Measurements from ENCODE around the gene ACTL10. TPM values are rescaled to one million over a fixed set of nuclear protein-coding genes. Genes with fewer than 3 reads are reported as not detected.
A peak's percentile ranks its signal among the peaks of the same experiment; 100 is the strongest.

The ACTL10 gene
- total and polyA plus RNA-seq, 2 of the 4 experiments (the other 2 are of a cell fraction) = 0.18 to 0.43 TPM

- 98% methylated on average over 7 of the region's 21 CpGs; no CpG with 5 or more reads in 1 of the 2 experiments for WGBS, 2 experiments (ENCODE audit: extremely low coverage in 2 of 2, insufficient read length in 1 of 2)
- no TSS peak for BruUV-seq (replicated peaks)
- Histone ChIP-seq H3K9ac (ENCODE audit: low read depth, low read length) (no peak overlapping the region), H2AFZ (replicated peaks; ENCODE audit: low read length, poor library complexity) (no peak overlapping the region), H4K5ac (ENCODE audit: low read depth, low read length) (no peak overlapping the region), H4K91ac (ENCODE audit: insufficient read depth, low read depth, low read length) (no peak overlapping the region), H3K56ac (ENCODE audit: extremely low read depth, insufficient read depth, low read length) (no peak overlapping the region), H4K20me1 (ENCODE audit: insufficient read depth, low read length) (no peaks in the 10 kb centered on the region), H3K18ac (ENCODE audit: low read depth, low read length) (no peak overlapping the region), H2AK9ac (replicated peaks; ENCODE audit: low read depth, low read length, poor library complexity) (peak overlapping the region; percentile 38), H3K14ac (replicated peaks; ENCODE audit: low read depth, low read length) (no peak overlapping the region), H2BK20ac (ENCODE audit: low read depth, low read length) (no peak overlapping the region), H2BK5ac (ENCODE audit: low read depth, low read length, poor library complexity, severe bottlenecking) (no peak overlapping the region), H4K8ac (ENCODE audit: low read depth in 2 of 2, low read length in 2 of 2) (no peak overlapping the region), H3K4ac (ENCODE audit: low read depth, low read length) (no peak overlapping the region), H3K23ac (ENCODE audit: low read depth, low read length) (no peak overlapping the region), H3K4me3 (ENCODE audit: insufficient read depth, low read depth, low read length) (no peak overlapping the region), H3K9me1 (ENCODE audit: insufficient read depth, low read length) (peaks cover 21% of the 10 kb centered on the region), H3K9me3 (ENCODE audit: control insufficient read depth, insufficient read depth, low read length) (no peaks in the 10 kb centered on the region), H3K4me2 (ENCODE audit: low read depth, low read length) (no peak overlapping the region), H3K27ac (ENCODE audit: insufficient read depth, low read length) (no peak overlapping the region), H2BK15ac (ENCODE audit: low read depth, low read length) (no peak overlapping the region), H2BK120ac (ENCODE audit: low read depth, low read length) (no peak overlapping the region), H3K79me1 (ENCODE audit: low read depth in 1 of 2, low read length in 2 of 2) (peaks cover 7 to 29% of the 10 kb centered on the region in 2 experiments; a peak in 3 of 4 replicates), H3K36me3 (ENCODE audit: control insufficient read depth, insufficient read depth, low read length) (peaks cover 19% of the 10 kb centered on the region; the same call in 1 of the 2 replicates), H3K4me1 (ENCODE audit: control insufficient read depth, insufficient read depth, low read length) (peaks cover 11% of the 10 kb centered on the region), H3K27me3 (ENCODE audit: control insufficient read depth, insufficient read depth, low read length) (no peaks in the 10 kb centered on the region), H2AK5ac (ENCODE audit: low read depth, low read length) (no peak overlapping the region)
- in situ Hi-C loops (cut with MboI; ENCODE audit: low sequenced_read_pairs) (no loop called here), intact Hi-C loops (cut with micrococcal nuclease) (loop anchor here (10.0 kb wide), 1 partner anchor 155 kb away; the partner anchor contains the start of gene CHMP4B), dilution Hi-C loops (cut with HindIII; ENCODE audit: low sequenced_read_pairs, unreplicated experiment) (no loop called here)
- DNase-seq (no peak), ATAC-seq (ENCODE audit: low read depth) (no peak)
- ChIA-PET CTCF (no interaction called here), POLR2A (ENCODE audit: unreplicated experiment) (no interaction called here)
- TF ChIP-seq NFE2L2 (IDR thresholded peaks at IDR 0.05; ENCODE audit: low read depth, low read length) (no peak), MXI1 (IDR thresholded peaks at IDR 0.05; ENCODE audit: borderline replicate concordance, low read depth, low read length) (no peak), CTCF (conservative IDR thresholded peaks at IDR 0.05; ENCODE audit: low read depth, low read length) (no peak), POLR2A (IDR thresholded peaks at IDR 0.05; ENCODE audit: low read depth, low read length) (no peak), RCOR1 (IDR thresholded peaks at IDR 0.05; ENCODE audit: insufficient replicate concordance, low read length) (no peak), CEBPB (IDR thresholded peaks at IDR 0.05; ENCODE audit: low read depth, low read length) (no peak), FOS (IDR thresholded peaks at IDR 0.05; ENCODE audit: low read depth, low read length) (no peak), ELK1 (IDR thresholded peaks at IDR 0.05; ENCODE audit: borderline replicate concordance, low read depth, low read length) (no peak), SMC3 (IDR thresholded peaks at IDR 0.05; ENCODE audit: low read depth, low read length) (no peak), USF2 (IDR thresholded peaks at IDR 0.05; ENCODE audit: low read depth, low read length) (no peak), MAZ (IDR thresholded peaks at IDR 0.05; ENCODE audit: borderline replicate concordance, low read depth, low read length) (no peak), BHLHE40 (IDR thresholded peaks at IDR 0.05; ENCODE audit: low read depth, low read length) (no peak), MAFK (IDR thresholded peaks at IDR 0.05; ENCODE audit: low read depth, low read length) (no peak), RAD21 (IDR thresholded peaks at IDR 0.05; ENCODE audit: low read length) (no peak), RFX5 (IDR thresholded peaks at IDR 0.05; ENCODE audit: low read depth, low read length) (no peak), CHD1 (IDR thresholded peaks at IDR 0.05; ENCODE audit: low read depth, low read length) (no peak)
Measured at GRCh38 chr20:33660035-33660684, 6.6 kb upstream of the ACTL10 start.
